ENCODE results near the gene ACKR2. TPM values are rescaled to one million over a fixed set of nuclear protein-coding genes. Genes with fewer than 3 reads are reported as not detected.

ACKR2 gene
- polyA plus RNA-seq, 3 donors = 2.4 to 4.3 (median 3.2) TPM

DNA sequence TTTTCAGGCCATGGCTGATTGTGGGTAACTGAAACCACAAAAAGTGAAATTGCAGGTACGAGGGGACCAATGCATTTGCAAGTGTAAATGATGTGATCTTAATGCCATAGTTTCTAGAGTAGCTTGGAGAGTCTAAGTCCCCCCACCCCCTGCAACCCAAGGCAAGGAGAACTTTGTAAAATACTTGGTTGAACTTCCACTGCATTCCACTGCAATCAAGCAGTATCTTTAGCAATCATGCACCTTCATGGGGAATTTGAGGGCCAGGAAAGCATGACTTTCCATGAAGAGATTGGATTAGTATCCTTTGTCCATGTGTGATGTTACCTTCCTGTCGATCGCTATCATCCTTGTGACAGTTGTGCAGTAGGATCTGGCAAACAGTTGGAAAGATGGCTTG, 77.8 kb downstream of the ACKR2 start:
- no peak for DNase-seq

DNA sequence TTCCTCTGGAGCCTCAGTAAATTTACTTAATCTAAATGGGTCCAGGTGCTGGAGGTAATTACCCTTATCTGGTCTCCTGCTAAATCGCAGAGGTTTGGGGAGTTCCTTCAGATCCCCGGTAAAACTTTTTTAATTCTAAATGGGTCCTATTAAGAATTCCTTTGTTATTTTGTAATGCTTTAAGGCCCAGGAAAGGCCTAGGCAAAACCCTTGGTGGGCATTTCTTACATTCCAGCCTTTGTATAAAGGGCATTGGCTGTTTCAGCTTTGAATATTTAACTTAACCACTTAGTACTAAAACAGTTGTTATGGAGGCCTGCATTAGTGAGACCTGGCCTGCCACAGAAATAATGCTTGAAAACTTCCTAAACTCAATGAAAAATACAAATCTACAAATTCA, 81.8 kb downstream of the ACKR2 start:
- DNase-seq = no peak

DNA sequence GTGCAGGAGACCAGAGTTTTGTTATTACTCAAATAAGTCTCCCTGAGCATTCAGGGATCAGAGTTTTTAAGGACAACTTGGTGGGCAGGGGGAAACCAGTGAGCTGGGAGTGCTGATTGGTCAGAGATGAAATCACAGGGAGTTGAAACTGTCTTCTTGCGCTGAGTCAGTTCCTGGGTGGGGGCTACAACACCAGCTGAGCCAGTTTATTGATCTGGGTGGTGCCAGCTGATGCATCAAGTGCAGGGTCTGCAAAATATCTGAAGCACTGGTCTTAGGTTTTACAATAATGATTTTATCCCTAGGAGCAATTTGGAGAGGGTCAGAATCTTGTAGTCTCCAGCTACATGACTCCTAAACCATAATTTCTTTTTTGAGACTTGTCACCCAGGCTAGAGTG, 82.9 kb downstream of the ACKR2 start:
- DNase-seq = no peak

DNA sequence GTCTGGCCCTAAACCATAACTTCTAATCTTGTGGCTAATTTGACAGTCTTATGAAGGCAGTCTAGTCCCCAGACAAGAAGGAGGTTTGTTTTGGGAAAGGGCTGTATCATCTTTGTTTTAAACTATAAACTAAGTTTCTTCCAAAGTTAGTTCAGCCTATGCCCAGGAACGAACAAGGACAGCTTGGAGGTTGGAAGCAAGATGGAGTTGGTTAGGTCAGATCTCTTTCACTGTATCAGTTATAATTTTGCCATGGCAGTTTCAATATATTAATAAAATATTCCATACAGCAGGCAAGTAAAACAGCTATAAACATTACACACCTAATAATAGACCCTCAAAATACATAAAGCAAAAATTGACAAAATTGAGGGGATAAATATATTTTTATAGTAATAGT, 83.6 kb downstream of the ACKR2 start:
- no peak for DNase-seq

DNA sequence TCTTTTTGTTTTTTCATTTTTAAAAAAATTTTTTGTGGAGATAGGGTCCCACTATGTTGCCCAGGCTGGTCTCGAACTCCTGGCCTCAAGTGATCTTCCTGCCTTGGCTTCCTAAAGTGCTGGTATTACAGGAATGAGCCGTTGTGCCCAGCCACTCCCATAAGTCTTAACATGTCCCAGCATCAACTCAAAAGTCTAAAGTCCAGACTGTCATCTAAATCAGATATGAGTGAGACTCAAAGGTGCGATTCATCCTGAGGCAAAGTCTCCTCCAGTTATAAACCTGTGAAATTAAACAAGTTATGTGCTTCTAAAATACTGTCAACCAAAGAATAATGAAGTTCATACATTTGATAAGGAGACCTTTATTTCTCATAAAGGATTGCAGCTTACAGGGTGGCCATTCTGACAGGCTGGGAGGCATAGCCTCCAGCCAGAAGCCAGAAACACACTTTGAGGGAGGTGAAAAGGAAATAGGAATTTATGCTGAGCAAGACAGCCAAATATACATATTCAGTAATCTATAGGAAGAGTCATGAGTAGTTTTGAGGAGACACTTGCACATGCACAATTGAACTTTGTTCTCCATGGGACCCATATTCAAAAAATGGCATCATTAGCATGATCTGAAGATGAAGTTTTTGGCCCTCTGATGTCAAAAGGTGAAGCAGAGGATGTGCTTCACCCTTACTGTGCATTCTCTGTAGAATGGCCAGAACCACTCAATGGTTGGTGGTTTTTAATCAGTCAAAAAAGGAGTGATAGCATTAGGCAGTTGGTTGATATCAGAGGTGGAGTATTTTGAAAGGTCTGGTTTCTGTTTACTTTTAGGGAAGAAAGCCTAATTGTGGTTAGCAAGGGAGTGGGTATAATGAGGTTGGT, 85.7 kb downstream of the ACKR2 start:
- DNase-seq = no peak

DNA sequence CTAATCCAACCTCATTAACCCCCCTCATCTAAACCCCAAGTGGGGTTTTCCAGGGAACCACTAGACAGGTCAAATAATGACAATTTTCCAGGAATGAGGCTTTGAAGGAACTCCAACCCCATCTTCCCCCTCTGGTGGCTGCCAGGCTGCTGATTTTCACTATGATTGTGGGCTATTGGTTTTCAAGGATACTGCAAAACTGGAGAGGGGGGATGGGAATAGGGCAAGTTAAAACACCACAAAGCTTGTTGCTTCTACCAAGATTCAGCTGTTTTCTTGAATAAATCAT, 86.3 kb downstream of the ACKR2 start:
- no peak for DNase-seq

DNA sequence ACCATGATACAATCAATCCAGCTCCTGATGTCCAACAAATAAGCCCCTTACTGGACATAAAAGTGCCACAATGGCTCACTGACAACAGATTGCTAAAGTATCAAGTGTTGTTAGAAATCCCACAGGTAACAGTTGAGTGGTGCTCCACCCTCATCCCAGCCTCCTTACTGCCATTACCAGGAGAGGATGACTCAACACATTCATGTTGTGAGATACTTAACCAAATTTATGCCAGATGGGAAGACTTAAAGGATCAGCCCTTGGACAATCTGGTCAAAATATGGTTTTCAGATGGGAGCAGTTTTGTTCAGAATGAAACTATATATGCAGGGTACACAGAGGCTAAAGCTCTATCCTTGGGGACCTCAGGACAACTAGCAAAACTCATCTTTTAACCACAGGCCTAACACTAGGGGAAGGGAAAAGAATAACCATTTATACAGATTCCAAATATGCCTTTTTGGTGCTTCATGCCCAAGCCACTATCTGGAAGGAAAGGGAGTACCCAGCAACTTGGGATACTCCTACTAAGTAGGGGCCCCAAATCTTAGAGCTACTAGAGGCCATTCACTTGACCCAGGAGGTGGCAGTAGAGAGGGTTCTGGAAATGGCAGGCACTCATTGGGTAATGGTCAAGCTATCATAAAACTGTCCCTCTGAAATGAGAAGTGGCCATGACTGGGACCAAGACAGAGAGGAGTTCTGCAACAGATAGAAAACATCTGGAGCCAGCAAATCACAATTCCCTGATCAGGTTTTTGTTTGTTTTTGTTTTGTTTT, 89.8 kb downstream of the ACKR2 start:
- no peak for DNase-seq

DNA sequence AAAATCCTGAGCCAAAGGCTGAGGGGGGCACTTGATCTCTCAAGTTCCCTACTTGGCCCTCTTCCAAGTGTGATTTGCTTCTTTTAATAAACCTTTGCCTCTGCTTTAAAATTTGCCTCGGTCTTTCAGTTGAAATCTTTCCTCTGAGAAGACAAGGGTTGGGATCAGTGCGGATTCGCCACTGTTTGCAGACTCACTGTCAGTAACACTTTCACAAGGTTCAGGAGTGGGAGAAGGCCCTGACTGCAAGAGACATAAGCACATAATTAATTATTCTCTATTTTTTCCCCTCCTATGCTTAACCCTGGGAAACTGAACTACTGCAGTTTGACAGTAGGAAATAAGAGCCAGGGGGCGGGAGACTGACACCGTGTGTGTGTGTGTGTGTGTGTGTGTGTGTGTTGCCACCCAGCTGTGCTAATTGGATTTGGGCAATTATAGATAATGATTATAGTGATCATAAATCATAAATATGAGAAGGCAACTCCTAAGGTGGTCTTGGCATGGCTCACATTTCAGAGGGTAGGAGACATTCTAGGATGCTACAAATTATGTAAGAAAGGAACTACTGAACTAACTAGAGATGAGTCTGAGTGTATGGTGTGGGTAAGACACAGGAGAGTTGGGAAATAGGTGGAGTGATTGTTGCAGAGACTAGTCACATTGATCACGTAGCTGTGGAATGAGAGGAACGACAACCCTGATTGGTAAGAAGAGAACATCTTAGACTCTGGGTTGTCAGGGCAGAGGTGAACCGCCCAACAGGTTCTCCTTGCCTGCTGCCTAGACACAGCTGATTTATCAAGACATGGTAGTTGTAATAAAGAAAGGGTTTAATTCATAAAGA, 91.2 kb downstream of the ACKR2 start:
- DNase-seq = no peak

DNA sequence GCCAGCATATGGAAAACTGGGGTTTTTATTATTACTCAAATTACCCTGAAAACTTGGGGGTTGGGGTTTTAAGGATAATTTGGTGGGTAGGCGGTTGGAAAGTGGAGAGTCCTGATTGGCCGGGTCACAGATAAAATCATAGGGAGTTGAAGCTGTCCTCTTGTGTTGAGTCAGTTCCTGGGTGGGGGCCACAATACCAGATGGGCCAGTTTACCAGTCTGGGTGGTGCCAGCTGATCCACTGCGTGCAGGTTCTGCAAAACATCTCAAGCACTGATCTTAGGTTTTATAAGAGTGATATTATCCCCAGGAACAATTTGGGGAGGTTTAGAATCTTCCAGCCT, 91.8 kb downstream of the ACKR2 start:
- DNase-seq = no peak

DNA sequence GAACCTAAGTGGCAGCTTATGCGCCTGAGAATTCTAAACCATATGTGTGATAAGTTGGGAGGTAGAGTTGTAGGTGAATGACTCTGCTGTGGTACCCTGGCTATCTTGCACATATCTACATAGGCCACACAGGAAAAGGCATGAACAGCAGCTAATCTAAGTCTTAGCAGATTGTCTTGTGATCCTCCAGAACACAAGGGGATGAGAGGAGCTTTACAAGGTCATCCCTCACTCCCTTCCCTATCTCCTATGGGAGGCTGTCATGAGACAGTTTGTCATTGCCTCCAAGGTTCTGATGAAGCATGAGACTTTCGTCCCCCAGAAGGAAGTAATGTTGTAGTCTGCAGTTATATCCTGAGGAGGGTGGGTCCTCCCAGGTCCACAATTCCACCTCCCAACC, 93.0 kb downstream of the ACKR2 start:
- no peak for DNase-seq

DNA sequence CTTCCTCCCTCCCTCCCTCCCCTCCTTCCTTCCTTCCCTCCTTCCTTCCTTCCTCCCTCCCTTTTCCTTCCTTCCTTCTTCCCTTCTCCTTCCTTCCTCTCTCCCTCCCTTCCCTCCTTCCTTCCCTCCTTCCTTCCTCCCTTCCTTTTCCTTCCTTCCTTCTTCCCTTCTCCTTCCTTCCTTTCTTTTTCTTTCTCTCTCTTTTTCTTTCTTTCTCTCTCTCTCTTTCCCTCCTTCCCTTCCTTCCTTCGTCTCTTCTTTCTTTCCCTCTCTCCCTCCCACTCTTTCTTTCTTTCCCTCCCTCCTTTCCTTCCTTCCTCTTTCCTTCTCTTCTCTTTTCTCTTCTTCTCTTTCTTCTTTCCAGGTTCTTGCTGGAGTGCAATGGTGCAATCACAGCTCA, 94.8 kb downstream of the ACKR2 start:
- no peak for DNase-seq

DNA sequence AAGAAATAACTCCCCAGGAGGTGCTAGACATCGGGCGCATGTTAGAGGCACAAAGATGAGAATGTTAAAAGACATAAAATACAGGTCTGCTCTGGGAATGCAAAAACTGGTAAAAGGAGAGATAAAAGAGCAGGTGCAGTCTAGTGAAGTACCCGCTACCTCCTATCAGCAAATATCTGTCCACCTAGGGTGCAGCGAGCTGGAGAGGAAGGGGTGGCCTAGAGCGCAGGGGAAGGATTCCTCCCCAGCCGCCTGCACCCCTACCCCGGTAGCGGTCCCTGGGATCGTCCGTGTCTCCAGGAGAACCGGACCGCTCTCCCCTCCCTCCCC, 96.5 kb downstream of the ACKR2 start:
- no peak for DNase-seq

DNA sequence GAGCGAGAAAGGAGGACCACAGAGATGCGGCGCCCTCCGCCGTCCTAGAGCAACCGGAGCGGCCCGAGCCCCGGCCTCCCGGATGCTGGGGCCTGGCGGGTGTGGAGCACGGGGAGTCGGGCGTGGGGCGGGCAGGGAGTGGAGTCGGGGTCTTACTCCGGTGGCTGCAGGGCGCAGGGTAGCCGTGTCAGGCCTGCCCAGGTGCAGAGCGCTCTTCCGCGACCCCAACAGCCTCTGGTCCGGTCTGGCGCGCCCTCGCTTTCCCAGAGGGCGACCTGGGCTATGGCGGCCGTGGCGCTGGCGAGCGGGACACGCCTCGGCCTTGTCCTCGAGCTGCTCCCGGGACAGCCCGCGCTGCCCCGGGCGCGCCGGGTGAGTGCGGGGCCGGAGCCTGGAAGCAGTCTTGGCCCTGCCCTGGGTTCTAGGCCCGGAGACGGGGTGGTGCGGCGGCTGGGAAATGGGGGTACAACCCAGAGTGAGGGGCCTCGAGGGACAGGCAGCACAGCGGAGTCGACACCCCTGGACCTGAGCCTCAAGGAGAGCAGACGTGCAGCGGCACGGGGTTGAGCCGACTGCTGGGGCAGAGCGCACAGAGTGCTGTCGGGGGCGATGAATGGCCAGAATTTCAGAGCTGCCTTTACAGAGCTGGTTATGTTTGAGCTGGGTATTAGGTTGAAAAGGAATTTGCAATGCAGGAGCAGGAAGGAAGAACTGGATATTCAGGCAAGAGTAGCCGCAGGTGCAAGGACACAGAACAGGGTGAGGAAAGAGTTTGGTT, 97.0 kb downstream of the ACKR2 start, which contains the start of gene ZNF662:
TSS of gene ZNF662 (plus strand) at position 73 of the 778 bp plus-strand sequence. CDS start 1,973 bp downstream, outside the sequence.
- peak; percentile 57 for DNase-seq

DNA sequence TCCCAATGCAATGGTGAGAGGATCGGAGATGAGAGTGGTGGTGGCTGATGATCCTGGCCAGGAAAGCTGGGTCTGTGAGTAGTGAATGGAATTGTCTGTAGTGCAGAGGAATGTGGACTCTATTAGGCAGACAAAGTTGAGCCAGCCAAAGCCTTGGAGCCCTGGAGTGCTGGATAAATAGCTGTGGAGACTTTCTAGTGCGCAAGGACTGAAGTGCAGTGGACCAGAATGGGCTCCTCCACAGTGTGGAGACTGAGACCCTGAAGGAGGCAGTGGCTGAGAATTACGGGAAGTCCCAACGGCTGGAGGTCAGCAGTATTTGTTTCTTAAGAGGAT, 97.6 kb downstream of the ACKR2 start:
- DNase-seq = no peak

DNA sequence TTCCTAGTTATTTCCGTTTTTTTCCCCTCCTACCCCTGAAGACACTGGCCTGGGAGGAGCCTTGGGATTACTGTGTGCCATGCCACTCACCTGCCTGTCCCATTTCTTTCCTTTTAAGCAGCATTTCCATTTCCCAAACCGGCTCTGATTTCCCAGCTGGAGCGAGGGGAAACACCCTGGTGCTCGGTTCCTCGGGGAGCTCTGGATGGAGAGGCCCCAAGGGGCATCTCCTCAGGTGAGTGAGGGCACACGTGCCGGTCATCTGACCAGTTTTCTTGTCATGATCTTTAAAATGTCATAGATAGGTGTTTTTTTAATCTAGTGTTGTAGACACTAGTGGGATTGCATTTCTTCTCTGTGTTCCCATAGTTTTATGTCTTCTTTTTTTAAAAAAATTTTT, 99.4 kb downstream of the ACKR2 start:
- DNase-seq = no peak

DNA sequence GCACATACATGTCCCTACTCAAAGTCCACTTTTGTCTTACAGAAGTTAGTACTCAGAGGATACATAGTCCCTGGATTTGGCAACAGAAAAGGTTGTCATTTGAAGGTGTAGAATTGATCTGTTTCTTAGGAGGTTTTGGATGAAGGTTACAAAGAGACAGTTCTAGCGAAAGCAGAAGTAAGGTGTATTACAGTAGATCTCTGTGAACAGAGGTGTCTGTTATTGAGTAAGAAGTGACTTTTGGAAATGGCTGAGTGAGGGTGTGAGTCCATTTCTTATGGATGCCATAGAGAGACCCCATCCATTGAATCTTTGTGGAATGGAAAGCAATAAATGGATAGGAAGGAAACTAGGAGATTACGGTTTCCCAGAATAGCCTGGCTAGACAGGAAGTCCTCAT, 102.3 kb downstream of the ACKR2 start:
- no peak for DNase-seq

DNA sequence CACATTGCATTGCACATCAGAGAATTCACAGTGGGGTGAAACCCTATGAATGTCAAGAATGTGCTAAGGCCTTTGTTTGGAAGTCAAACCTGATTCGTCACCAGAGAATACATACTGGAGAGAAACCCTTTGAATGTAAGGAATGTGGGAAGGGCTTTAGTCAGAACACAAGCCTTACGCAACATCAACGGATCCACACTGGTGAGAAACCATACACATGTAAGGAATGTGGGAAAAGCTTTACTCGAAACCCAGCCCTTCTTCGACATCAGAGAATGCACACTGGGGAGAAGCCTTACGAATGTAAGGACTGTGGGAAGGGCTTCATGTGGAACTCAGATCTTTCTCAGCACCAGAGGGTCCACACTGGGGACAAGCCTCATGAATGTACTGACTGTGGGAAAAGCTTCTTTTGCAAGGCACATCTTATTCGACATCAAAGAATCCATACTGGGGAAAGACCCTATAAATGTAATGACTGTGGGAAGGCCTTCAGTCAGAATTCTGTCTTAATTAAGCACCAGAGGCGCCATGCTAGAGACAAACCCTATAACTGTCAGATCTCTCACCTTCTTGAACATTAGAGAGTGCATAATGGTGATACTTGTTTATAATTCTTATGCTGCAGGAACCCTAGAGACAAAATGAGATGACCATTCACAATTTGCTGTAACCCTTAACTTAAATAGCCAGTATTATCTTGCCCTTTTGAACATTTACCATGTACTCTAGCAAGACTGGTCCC, 105.7 kb downstream of the ACKR2 start:
- no peak for DNase-seq
